HCT116 (cell line): ENCODE results near the gene PTPRF. TPM values are rescaled to one million over a fixed set of nuclear protein-coding genes. Genes with fewer than 3 reads are reported as not detected.

Experiments used
- ATAC-seq: fragments of 200-7000 bp; cut with Tn5 transposase; 2 replicates; pipeline ENCODE4 v1.9.1; 2020; ENCODE audit warnings: mild to moderate bottlenecking, moderate library complexity
- BruUV-seq: library from RNA; stranded (reverse); fragments of 400-500 nt; replicated peaks from 2 replicates; lab custom pipeline; 2021; lab: Mats Ljungman, UMichigan
- CTCF ChIA-PET: fragments of 300-600 bp; sonication (Branson Sonifier 250); formaldehyde crosslinking; loops from one replicate; lab custom pipeline; 2021; ENCODE audit warnings: antibody characterized with exemption; lab: Charles Lee
- POLR2A ChIA-PET: fragments of 300-600, 350-600 bp; sonication (Branson Sonifier 250); formaldehyde crosslinking; loops from one replicate; lab custom pipeline; 2021; ENCODE audit warnings: antibody characterized with exemption; lab: Charles Lee
- RAD21 ChIA-PET, 2 experiments: fragments of 300-600 bp; sonication (Branson Sonifier 250); formaldehyde crosslinking; loops; one replicate each; lab custom pipeline; 2023; ENCODE audit warnings: low total read pairs in 2 of 2; ENCODE audit not compliant: uncharacterized antibody in 2 of 2, unreplicated experiment in 2 of 2, low non-redundant PET in 1 of 2; lab: Charles Lee
- DNase-seq: peaks from one replicate; pipeline ENCODE4 v3.0.0-alpha.2; 2010; ENCODE audit warnings: low read depth, low spot score
- H2AFZ ChIP-seq: fragments of 200-600 bp; shearing (Covaris generic), sonication (generic); 2 replicates; pipeline ENCODE4 v1.6.1; 2017; ENCODE audit warnings: low read depth, mixed run types, mixed read lengths, antibody characterized with exemption, low read length; ENCODE audit not compliant: poor library complexity, severe bottlenecking
- H3K27ac ChIP-seq: 2 replicates; pipeline ENCODE4 v1.5.1; 2012; ENCODE audit warnings: low read depth, low read length
- H3K27me3 ChIP-seq: fragments of 200-600 bp; sonication (generic); 2 replicates; pipeline ENCODE4 v1.6.1; 2016; ENCODE audit warnings: mixed run types, low read length, mixed read lengths; ENCODE audit not compliant: insufficient read depth
- H3K36me3 ChIP-seq, 2 experiments: fragments of 200-500 bp in 1 of 2; fragments of 200-600 bp in 1 of 2; sonication (Bioruptor generic) in 1 of 2; sonication (generic) in 1 of 2; 2 replicates each; pipeline versions ENCODE4 v1.5.1 to v1.6.1; 2014 to 2016; ENCODE audit warnings: low read length in 2 of 2, inconsistent platforms in 1 of 2, mixed read lengths in 1 of 2, mixed run types in 1 of 2; ENCODE audit not compliant: insufficient read depth in 2 of 2, control insufficient read depth in 1 of 2
- H3K4me1 ChIP-seq, 2 experiments: fragments of 200-600 bp in 1 of 2; sonication (generic) in 1 of 2; 2 replicates each; pipeline versions ENCODE4 v1.5.1 to v1.6.1; 2012 to 2017; ENCODE audit warnings: low read length in 2 of 2, inconsistent platforms in 1 of 2, mild to moderate bottlenecking in 1 of 2, mixed read lengths in 1 of 2, mixed run types in 1 of 2, moderate library complexity in 1 of 2; ENCODE audit not compliant: insufficient read depth in 2 of 2, control insufficient read depth in 1 of 2
- H3K4me2 ChIP-seq: fragments of 200-600 bp; sonication (generic); 2 replicates; pipeline ENCODE4 v1.6.1; 2017; ENCODE audit warnings: mixed run types, low read length, mixed read lengths
- H3K4me3 ChIP-seq, 2 experiments: fragments of 200-600 bp in 1 of 2; sonication (generic) in 1 of 2; replicated peaks in 1 of 2; 2 replicates each; pipeline ENCODE4 v1.5.1; 2011 to 2016; ENCODE audit warnings: low read length in 2 of 2, control low read depth in 1 of 2, low read depth in 1 of 2, mild to moderate bottlenecking in 1 of 2, mixed read lengths in 1 of 2, mixed run types in 1 of 2
- H3K79me2 ChIP-seq: fragments of 200-600 bp; sonication (generic); 2 replicates; pipeline ENCODE4 v1.6.1; 2017; ENCODE audit warnings: mild to moderate bottlenecking, mixed run types, low read length, moderate library complexity, mixed read lengths; ENCODE audit not compliant: insufficient read depth
- H3K9ac ChIP-seq: fragments of 200-600 bp; sonication (generic); 2 replicates; pipeline ENCODE4 v1.6.1; 2016; ENCODE audit warnings: low read length, mixed read lengths
- H3K9me2 ChIP-seq: fragments of 200-600 bp; sonication (generic), shearing (Covaris generic); 2 replicates; pipeline ENCODE4 v1.6.1; 2017; ENCODE audit warnings: mixed run types, mild to moderate bottlenecking, moderate library complexity; ENCODE audit not compliant: insufficient read depth
- H3K9me3 ChIP-seq, 2 experiments: fragments of 200-500 bp in 1 of 2; fragments of 200-600 bp in 1 of 2; sonication (Bioruptor generic) in 1 of 2; sonication (generic) in 1 of 2; 2 replicates each; pipeline ENCODE4 v1.6.1; 2014 to 2017; ENCODE audit warnings: low read length in 2 of 2, mixed read lengths in 2 of 2, inconsistent platforms in 1 of 2, low read depth in 1 of 2, mild to moderate bottlenecking in 1 of 2, mixed run types in 1 of 2, moderate library complexity in 1 of 2; ENCODE audit not compliant: control insufficient read depth in 1 of 2, insufficient read depth in 1 of 2
- H4K20me1 ChIP-seq: fragments of 200-600 bp; sonication (generic), shearing (Covaris generic); 2 replicates; pipeline ENCODE4 v1.6.1; 2017; ENCODE audit warnings: mixed run types, mild to moderate bottlenecking, moderate library complexity; ENCODE audit not compliant: insufficient read depth
- CBX3 ChIP-seq: IDR thresholded peaks from 2 replicates; pipeline ENCODE4 v1.6.1; 2012; ENCODE audit warnings: low read depth
- CEBPB ChIP-seq: IDR thresholded peaks from 2 replicates; pipeline ENCODE4 v1.6.1; 2012; ENCODE audit warnings: low read depth
- EGR1 ChIP-seq: IDR thresholded peaks from 2 replicates; pipeline ENCODE4 v1.6.1; 2012; ENCODE audit warnings: low read depth
- EZH2 ChIP-seq: fragments of 200-600 bp; sonication (generic); IDR thresholded peaks from 2 replicates; pipeline ENCODE4 v1.6.1; 2017; ENCODE audit warnings: antibody characterized with exemption, mixed run types
- JUND ChIP-seq: IDR thresholded peaks from 2 replicates; pipeline ENCODE4 v1.6.1; 2012
- POLR2A ChIP-seq: IDR thresholded peaks from 2 replicates; pipeline ENCODE4 v1.7.0; 2011; ENCODE audit warnings: borderline replicate concordance; ENCODE audit not compliant: insufficient read depth, insufficient read length; ENCODE audit errors: extremely low read depth
- POLR2AphosphoS5 ChIP-seq: IDR thresholded peaks from 2 replicates; pipeline ENCODE4 v1.6.1; 2011; ENCODE audit warnings: mild to moderate bottlenecking, low read depth, low read length, moderate library complexity
- RAD21 ChIP-seq: IDR thresholded peaks from 2 replicates; pipeline ENCODE4 v1.6.1; 2012; ENCODE audit warnings: low read depth, mild to moderate bottlenecking
- REST ChIP-seq: IDR thresholded peaks from 2 replicates; pipeline ENCODE4 v1.6.1; 2012; ENCODE audit warnings: low read depth
- SP1 ChIP-seq: IDR thresholded peaks from 2 replicates; pipeline ENCODE4 v1.6.1; 2012; ENCODE audit warnings: low read depth
- SRF ChIP-seq: IDR thresholded peaks from 2 replicates; pipeline ENCODE4 v1.6.1; 2012; ENCODE audit warnings: low read depth
- TCF7L2 ChIP-seq: IDR thresholded peaks from 2 replicates; pipeline ENCODE4 v1.7.0; 2011; ENCODE audit warnings: borderline replicate concordance, inconsistent platforms; ENCODE audit not compliant: insufficient read depth, insufficient read length; ENCODE audit errors: extremely low read depth
- ZBTB33 ChIP-seq: IDR thresholded peaks from 2 replicates; pipeline ENCODE4 v1.6.1; 2011; ENCODE audit warnings: mild to moderate bottlenecking, low read length, moderate library complexity; ENCODE audit not compliant: insufficient replicate concordance; ENCODE audit errors: extremely low read depth
- intact Hi-C: fragments of 100-400 bp; cut with micrococcal nuclease; formaldehyde crosslinking; loops from 2 replicates; pipeline ENCODE4 v1.10.0; 2022
- total RNA-seq: library from RNA; stranded (reverse); gene quantifications from one replicate; pipeline ENCODE4 v1.2.1, GENCODE V29; 2021; ENCODE audit not compliant: unreplicated experiment
- TF ChIP-seq, protein P1 (sequence below): IDR thresholded peaks from 2 replicates; pipeline ENCODE4 v1.6.1; 2012

PTPRF gene
- total RNA-seq, 1 experiment from 2014 or later = 224 TPM

- H3K9me2 ChIP-seq = no peaks in the 10 kb centered on the region
- CTCF ChIA-PET = no interaction called here
- no peak for TF ChIP-seq EZH2
- TF ChIP-seq SP1 = no peak
- TF ChIP-seq ZBTB33 = no peak
- TF ChIP-seq TCF7L2 = no peak
- no peak for TF ChIP-seq REST
- TF ChIP-seq EGR1 = no peak
- TF ChIP-seq SRF = no peak
- TF ChIP-seq POLR2A = no peak
- no peak for TF ChIP-seq POLR2AphosphoS5
- no peak for TF ChIP-seq CEBPB
- TF ChIP-seq CBX3 = no peak
- TF ChIP-seq, protein P1, sequence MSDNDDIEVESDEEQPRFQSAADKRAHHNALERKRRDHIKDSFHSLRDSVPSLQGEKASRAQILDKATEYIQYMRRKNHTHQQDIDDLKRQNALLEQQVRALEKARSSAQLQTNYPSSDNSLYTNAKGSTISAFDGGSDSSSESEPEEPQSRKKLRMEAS = no peak
- no peak for TF ChIP-seq RAD21
- TF ChIP-seq JUND = no peak
- TF ChIP-seq, all 23 proteins: peak for 0
- ChIA-PET RAD21 (no interaction called here), POLR2A (no interaction called here)
- no peak overlapping the region for H3K4me3 ChIP-seq
- no peak for ATAC-seq
- H3K27me3 ChIP-seq = no peaks in the 10 kb centered on the region
- H3K27ac ChIP-seq = no peak overlapping the region
- H3K4me2 ChIP-seq = no peak overlapping the region
- H3K36me3 ChIP-seq = peaks cover 13 to 44% of the 10 kb centered on the region in 2 experiments; a peak in 3 of 4 replicates
- peaks cover 22 to 48% of the 10 kb centered on the region in 2 experiments for H3K4me1 ChIP-seq
- no peaks in the 10 kb centered on the region for H3K9me3 ChIP-seq
- intact Hi-C loops = no loop called here
- no peak overlapping the region for H3K9ac ChIP-seq
- H4K20me1 ChIP-seq = no peaks in the 10 kb centered on the region
- peaks cover 97% of the 10 kb centered on the region for H3K79me2 ChIP-seq
- no peak for DNase-seq
- BruUV-seq = no TSS peak
- no peak overlapping the region for H2AFZ ChIP-seq
Observed at GRCh38 chr1:43543567-43543966, 12.9 kb downstream of the PTPRF start.
